K562 (cell line): Measurements from ENCODE around the gene STK36. TPM values are rescaled to one million over a fixed set of nuclear protein-coding genes. Genes with fewer than 3 reads are reported as not detected.

Experiments used
- FOS ChIP-seq: IDR thresholded peaks from 3 replicates; pipeline ENCODE4 v1.6.1; 2011; ENCODE audit not compliant: insufficient read length; ENCODE audit errors: extremely low read depth
- FOXK1 ChIP-seq: sonication (generic); formaldehyde crosslinking; IDR thresholded peaks from 2 replicates; pipeline ENCODE4 v1.8.0; 2022; ENCODE audit warnings: missing genetic modification reagents, mild to moderate bottlenecking, borderline replicate concordance
- MCM7 ChIP-seq, 2 experiments: fragments of 450-650 bp; IDR thresholded peaks; 2 replicates each; pipeline ENCODE4 v1.6.1; 2016 to 2018
- POLR3A ChIP-seq: IDR thresholded peaks from 2 replicates; pipeline ENCODE4 v1.6.1; 2011; ENCODE audit warnings: borderline replicate concordance, mild to moderate bottlenecking, moderate library complexity; ENCODE audit not compliant: insufficient read length, insufficient read depth; ENCODE audit errors: extremely low read depth
- POLR3G ChIP-seq: IDR thresholded peaks from 2 replicates; pipeline ENCODE4 v1.6.1; 2011; ENCODE audit not compliant: insufficient read length, insufficient replicate concordance; ENCODE audit errors: extremely low read depth
- PRPF4 ChIP-seq: fragments of 200-400 bp; formaldehyde crosslinking; IDR thresholded peaks from one replicate; pipeline ENCODE4 v1.6.1; 2017; ENCODE audit warnings: low read length, low read depth, mild to moderate bottlenecking; ENCODE audit not compliant: insufficient read depth, poor library complexity, severe bottlenecking
- RBM25 ChIP-seq: fragments of 200-400 bp; formaldehyde crosslinking; IDR thresholded peaks from 2 replicates; pipeline ENCODE4 v1.6.1; 2018; ENCODE audit warnings: low read length, low read depth, moderate library complexity; ENCODE audit not compliant: severe bottlenecking
- SIN3A ChIP-seq, 2 experiments: fragments of 150-350 bp in 1 of 2; IDR thresholded peaks; 2 replicates each; pipeline ENCODE4 v1.6.1; 2011 to 2016; ENCODE audit warnings: borderline replicate concordance in 2 of 2, low read depth in 2 of 2, low read length in 2 of 2, mild to moderate bottlenecking in 2 of 2, moderate library complexity in 2 of 2; ENCODE audit not compliant: control insufficient read depth in 1 of 2
- YY1 ChIP-seq, 3 experiments: IDR thresholded peaks; 2 replicates each; pipeline ENCODE4 v1.6.1; 2011; ENCODE audit warnings: low read length in 2 of 3, mild to moderate bottlenecking in 2 of 3, moderate library complexity in 2 of 3, borderline replicate concordance in 1 of 3, control low read depth in 1 of 3, low read depth in 1 of 3; ENCODE audit not compliant: insufficient read depth in 3 of 3, insufficient replicate concordance in 2 of 3, control insufficient read depth in 1 of 3, insufficient read length in 1 of 3; ENCODE audit errors: extremely low read depth in 1 of 3
- ZBTB7A ChIP-seq: IDR thresholded peaks from 2 replicates; pipeline ENCODE4 v1.6.1; 2011; ENCODE audit warnings: low read depth, mild to moderate bottlenecking, low read length, moderate library complexity, borderline replicate concordance; ENCODE audit not compliant: control insufficient read depth
- ZNF561 ChIP-seq: fragments of 450-650 bp; formaldehyde crosslinking; conservative IDR thresholded peaks from 2 replicates; pipeline ENCODE4 v1.4.0; 2020; ENCODE audit warnings: mild to moderate bottlenecking, moderate library complexity
- polyA plus RNA-seq, 8 experiments: library from polyadenylated mRNA; depleted of rRNA in 4 of 8; stranded (reverse) in 5 of 8; unstranded in 3 of 8; fragments of >200 nt; fragmentation: Nextera tagmentation in 2 of 8; fragmentation: Illumina TruSeq in 1 of 8; extraction: Ambion mirVana in 2 of 8; extraction: Trizol in 1 of 8; gene quantifications; 2 replicates each; pipeline versions ENCODE4 v1.2.1 to v1.2.3, GENCODE V29; 2011 to 2014; ENCODE audit warnings: inconsistent platforms in 1 of 8, missing spikeins in 1 of 8
- total RNA-seq, 7 experiments: library from RNA; depleted of rRNA in 6 of 7; stranded (reverse); fragments of >200 nt in 6 of 7; fragmentation: Illumina TruSeq in 2 of 7; extraction: Trizol in 2 of 7; gene quantifications; 2 replicates each; pipeline versions ENCODE4 v1.2.1 to v1.2.3, GENCODE V29; 2011 to 2021; ENCODE audit warnings: low replicate concordance in 1 of 7
- TF ChIP-seq, protein P1 (sequence below): fragments of 450-650 bp; IDR thresholded peaks from 2 replicates; pipeline ENCODE4 v1.6.1; 2018; ENCODE audit not compliant: partially characterized antibody
- TF ChIP-seq, protein P2 (sequence below): fragments of 450-650 bp; IDR thresholded peaks from 2 replicates; pipeline ENCODE4 v1.6.1; 2016; ENCODE audit warnings: mild to moderate bottlenecking
- TF ChIP-seq, protein P3 (sequence below): fragments of 450-650 bp; conservative IDR thresholded peaks from 2 replicates; pipeline ENCODE4 v1.6.1; 2016; ENCODE audit warnings: missing genetic modification characterization, low read depth, mild to moderate bottlenecking, control low read depth, missing compliant biosample characterization
- TF ChIP-seq, protein P4 (sequence below): fragments of 450-650 bp; conservative IDR thresholded peaks from 2 replicates; pipeline ENCODE4 v1.6.1; 2016; ENCODE audit warnings: missing genetic modification characterization, low read depth, mild to moderate bottlenecking, missing compliant biosample characterization, moderate library complexity

STK36 gene
- total and polyA plus RNA-seq, 9 of the 15 experiments (the other 6 are each of a cell fraction or from before 2014, with no cell fraction given) = 3.5 to 12.4 (median 6.7) TPM

DNA sequence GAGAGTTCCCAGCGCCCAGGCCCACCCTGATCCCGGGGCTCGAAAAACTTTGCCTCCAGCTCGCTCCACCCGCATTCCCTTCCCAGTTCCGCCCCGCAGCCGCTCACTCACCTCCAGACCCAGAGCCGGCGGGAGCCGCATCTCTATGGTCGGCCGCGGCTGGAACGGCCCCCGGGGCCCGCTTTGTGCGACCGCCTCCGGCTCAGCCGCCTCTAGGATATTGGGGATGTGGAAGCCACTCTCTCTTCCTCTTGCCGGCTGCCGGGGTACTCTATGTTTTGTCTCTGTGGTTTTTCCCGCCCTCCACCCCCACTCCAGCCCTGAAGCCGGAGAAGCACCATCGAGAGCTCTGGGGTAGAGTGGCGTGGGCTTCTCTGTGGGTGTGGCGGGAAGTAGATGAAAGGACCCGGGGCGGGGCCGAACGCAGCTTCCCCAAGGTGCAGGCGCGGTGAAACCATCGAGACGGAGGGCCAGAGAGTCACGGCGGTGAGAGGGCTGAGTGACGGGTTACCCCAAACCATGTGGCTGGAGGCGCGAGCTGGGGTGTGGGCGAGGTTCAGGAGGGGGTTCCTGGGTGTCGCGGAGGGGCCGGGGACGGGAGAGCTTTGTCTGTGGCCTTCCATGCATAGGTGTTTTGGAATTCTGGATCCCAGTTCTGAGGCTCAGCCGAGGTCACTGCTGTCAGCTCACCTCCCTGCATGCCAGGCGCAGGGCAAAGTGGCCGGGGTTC is 12.5 kb upstream of the STK36 start, which contains the start of the genes BCS1L and ZNF142 (continued):
- TF ChIP-seq YY1 (IDR thresholded peaks at IDR 0.05; ENCODE audit: borderline replicate concordance in 1 of 3, control insufficient read depth in 1 of 3, extremely low read depth in 1 of 3, insufficient read depth in 3 of 3, insufficient read length in 1 of 3, insufficient replicate concordance in 2 of 3, low read depth in 1 of 3, low read length in 2 of 3) (no peak), POLR3A (no peak), RBM25 (no peak), ZNF561 (CRISPR knock-in tag) (no peak), FOS (no peak), ZBTB7A (peak; percentile 30; the same call in 1 of the 2 replicates), SIN3A (IDR thresholded peaks at IDR 0.05; ENCODE audit: borderline replicate concordance in 2 of 2, control insufficient read depth in 1 of 2, low read depth in 2 of 2, low read length in 2 of 2) (peak; percentile 85 to 91; a peak in 3 of 4 replicates), MCM7 (IDR thresholded peaks at IDR 0.05) (no peak), FOXK1 (CRISPR knock-in tag) (no peak), POLR3G (no peak), PRPF4 (no peak)
- TF ChIP-seq, protein P1, sequence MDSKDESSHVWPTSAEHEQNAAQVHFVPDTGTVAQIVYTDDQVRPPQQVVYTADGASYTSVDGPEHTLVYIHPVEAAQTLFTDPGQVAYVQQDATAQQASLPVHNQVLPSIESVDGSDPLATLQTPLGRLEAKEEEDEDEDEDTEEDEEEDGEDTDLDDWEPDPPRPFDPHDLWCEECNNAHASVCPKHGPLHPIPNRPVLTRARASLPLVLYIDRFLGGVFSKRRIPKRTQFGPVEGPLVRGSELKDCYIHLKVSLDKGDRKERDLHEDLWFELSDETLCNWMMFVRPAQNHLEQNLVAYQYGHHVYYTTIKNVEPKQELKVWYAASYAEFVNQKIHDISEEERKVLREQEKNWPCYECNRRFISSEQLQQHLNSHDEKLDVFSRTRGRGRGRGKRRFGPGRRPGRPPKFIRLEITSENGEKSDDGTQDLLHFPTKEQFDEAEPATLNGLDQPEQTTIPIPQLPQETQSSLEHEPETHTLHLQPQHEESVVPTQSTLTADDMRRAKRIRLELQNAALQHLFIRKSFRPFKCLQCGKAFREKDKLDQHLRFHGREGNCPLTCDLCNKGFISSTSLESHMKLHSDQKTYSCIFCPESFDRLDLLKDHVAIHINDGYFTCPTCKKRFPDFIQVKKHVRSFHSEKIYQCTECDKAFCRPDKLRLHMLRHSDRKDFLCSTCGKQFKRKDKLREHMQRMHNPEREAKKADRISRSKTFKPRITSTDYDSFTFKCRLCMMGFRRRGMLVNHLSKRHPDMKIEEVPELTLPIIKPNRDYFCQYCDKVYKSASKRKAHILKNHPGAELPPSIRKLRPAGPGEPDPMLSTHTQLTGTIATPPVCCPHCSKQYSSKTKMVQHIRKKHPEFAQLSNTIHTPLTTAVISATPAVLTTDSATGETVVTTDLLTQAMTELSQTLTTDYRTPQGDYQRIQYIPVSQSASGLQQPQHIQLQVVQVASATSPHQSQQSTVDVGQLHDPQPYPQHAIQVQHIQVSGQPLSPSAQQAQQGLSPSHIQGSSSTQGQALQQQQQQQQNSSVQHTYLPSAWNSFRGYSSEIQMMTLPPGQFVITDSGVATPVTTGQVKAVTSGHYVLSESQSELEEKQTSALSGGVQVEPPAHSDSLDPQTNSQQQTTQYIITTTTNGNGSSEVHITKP = no peak
- TF ChIP-seq, protein P2, sequence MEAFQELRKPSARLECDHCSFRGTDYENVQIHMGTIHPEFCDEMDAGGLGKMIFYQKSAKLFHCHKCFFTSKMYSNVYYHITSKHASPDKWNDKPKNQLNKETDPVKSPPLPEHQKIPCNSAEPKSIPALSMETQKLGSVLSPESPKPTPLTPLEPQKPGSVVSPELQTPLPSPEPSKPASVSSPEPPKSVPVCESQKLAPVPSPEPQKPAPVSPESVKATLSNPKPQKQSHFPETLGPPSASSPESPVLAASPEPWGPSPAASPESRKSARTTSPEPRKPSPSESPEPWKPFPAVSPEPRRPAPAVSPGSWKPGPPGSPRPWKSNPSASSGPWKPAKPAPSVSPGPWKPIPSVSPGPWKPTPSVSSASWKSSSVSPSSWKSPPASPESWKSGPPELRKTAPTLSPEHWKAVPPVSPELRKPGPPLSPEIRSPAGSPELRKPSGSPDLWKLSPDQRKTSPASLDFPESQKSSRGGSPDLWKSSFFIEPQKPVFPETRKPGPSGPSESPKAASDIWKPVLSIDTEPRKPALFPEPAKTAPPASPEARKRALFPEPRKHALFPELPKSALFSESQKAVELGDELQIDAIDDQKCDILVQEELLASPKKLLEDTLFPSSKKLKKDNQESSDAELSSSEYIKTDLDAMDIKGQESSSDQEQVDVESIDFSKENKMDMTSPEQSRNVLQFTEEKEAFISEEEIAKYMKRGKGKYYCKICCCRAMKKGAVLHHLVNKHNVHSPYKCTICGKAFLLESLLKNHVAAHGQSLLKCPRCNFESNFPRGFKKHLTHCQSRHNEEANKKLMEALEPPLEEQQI = no peak
- TF ChIP-seq, protein P3, sequence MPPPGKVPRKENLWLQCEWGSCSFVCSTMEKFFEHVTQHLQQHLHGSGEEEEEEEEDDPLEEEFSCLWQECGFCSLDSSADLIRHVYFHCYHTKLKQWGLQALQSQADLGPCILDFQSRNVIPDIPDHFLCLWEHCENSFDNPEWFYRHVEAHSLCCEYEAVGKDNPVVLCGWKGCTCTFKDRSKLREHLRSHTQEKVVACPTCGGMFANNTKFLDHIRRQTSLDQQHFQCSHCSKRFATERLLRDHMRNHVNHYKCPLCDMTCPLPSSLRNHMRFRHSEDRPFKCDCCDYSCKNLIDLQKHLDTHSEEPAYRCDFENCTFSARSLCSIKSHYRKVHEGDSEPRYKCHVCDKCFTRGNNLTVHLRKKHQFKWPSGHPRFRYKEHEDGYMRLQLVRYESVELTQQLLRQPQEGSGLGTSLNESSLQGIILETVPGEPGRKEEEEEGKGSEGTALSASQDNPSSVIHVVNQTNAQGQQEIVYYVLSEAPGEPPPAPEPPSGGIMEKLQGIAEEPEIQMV (tag) = no peak
- TF ChIP-seq, protein P4, sequence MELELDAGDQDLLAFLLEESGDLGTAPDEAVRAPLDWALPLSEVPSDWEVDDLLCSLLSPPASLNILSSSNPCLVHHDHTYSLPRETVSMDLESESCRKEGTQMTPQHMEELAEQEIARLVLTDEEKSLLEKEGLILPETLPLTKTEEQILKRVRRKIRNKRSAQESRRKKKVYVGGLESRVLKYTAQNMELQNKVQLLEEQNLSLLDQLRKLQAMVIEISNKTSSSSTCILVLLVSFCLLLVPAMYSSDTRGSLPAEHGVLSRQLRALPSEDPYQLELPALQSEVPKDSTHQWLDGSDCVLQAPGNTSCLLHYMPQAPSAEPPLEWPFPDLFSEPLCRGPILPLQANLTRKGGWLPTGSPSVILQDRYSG = no peak
